Chondrocyte (in vitro differentiated cells): ENCODE data around the gene TMC4. TPM values are rescaled to one million over a fixed set of nuclear protein-coding genes. Genes with fewer than 3 reads are reported as not detected.
"Not testable (repeated sequence)": the region's sequence is repeated elsewhere in the genome, so short reads cannot be mapped to it uniquely, and the experiment has no call there.

Source experiments
- DNase-seq: peaks from one replicate; pipeline ENCODE4 v3.0.0; 2021; ENCODE audit warnings: mixed read lengths, low spot score
- H3K27ac Mint-ChIP-seq: one replicate; pipeline ENCODE4 v1.8.0; 2021; ENCODE audit warnings: mild to moderate bottlenecking, moderate library complexity, mixed read lengths; ENCODE audit not compliant: unreplicated experiment
- H3K27me3 Mint-ChIP-seq: 2 replicates; pipeline ENCODE4 v1.8.0; 2021; ENCODE audit warnings: low read depth, mixed read lengths
- H3K36me3 Mint-ChIP-seq: 2 replicates; pipeline ENCODE4 v1.8.0; 2021; ENCODE audit warnings: low read depth, mixed read lengths
- H3K4me1 Mint-ChIP-seq: 2 replicates; pipeline ENCODE4 v1.8.0; 2021; ENCODE audit warnings: low read depth, mild to moderate bottlenecking, mixed read lengths
- H3K4me3 Mint-ChIP-seq: one replicate; pipeline ENCODE4 v1.8.0; 2021; ENCODE audit warnings: mild to moderate bottlenecking, moderate library complexity, mixed read lengths; ENCODE audit not compliant: unreplicated experiment
- H3K9me3 Mint-ChIP-seq: 2 replicates; pipeline ENCODE4 v1.8.0; 2021; ENCODE audit warnings: low read depth, mixed read lengths
- CTCF ChIP-seq: fragments of 200-600 bp; sonication (generic); IDR thresholded peaks from 2 replicates; pipeline ENCODE4 v1.5.0; 2021; ENCODE audit warnings: antibody characterized with exemption, mild to moderate bottlenecking, moderate library complexity
- total RNA-seq: library from RNA; stranded (reverse); gene quantifications from 3 replicates; pipeline ENCODE4 v1.2.1, GENCODE V29; 2021

The TMC4 gene
- total RNA-seq, 1 donor from 2014 or later = 3.7 TPM

GRCh38 chr19:54208784-54209057 lies 35.8 kb upstream of the TMC4 start:
- no peak for TF ChIP-seq CTCF
- H3K4me1 Mint-ChIP-seq = peaks cover 63% of the 10 kb centered on the region
- H3K27me3 Mint-ChIP-seq = no peaks in the 10 kb centered on the region
- DNase-seq = no peak
- peak overlapping the region; percentile 85 for H3K27ac Mint-ChIP-seq
- no peak overlapping the region for H3K4me3 Mint-ChIP-seq
- peaks cover 21% of the 10 kb centered on the region for H3K36me3 Mint-ChIP-seq
- H3K9me3 Mint-ChIP-seq = no peaks in the 10 kb centered on the region

- peaks cover 22% of the 10 kb centered on the region for H3K36me3 Mint-ChIP-seq
- TF ChIP-seq CTCF = no peak
- H3K4me1 Mint-ChIP-seq = peaks cover 69% of the 10 kb centered on the region
- H3K27ac Mint-ChIP-seq = peak overlapping the region; percentile 85
- H3K27me3 Mint-ChIP-seq = no peaks in the 10 kb centered on the region
- H3K4me3 Mint-ChIP-seq = no peak overlapping the region
- no peaks in the 10 kb centered on the region for H3K9me3 Mint-ChIP-seq
- DNase-seq = no peak
Observed at GRCh38 chr19:54207983-54208783, 35.2 kb upstream of the TMC4 start.

- H3K27ac Mint-ChIP-seq = peak overlapping the region; percentile 85
- H3K27me3 Mint-ChIP-seq = no peaks in the 10 kb centered on the region
- H3K4me3 Mint-ChIP-seq = no peak overlapping the region
- TF ChIP-seq CTCF = no peak
- peaks cover 25% of the 10 kb centered on the region for H3K36me3 Mint-ChIP-seq
- no peaks in the 10 kb centered on the region for H3K9me3 Mint-ChIP-seq
- H3K4me1 Mint-ChIP-seq = peaks cover 74% of the 10 kb centered on the region
- no peak for DNase-seq
Observed at GRCh38 chr19:54207676-54207982, 34.7 kb upstream of the TMC4 start.

- not testable (repeated sequence) for H3K27me3 Mint-ChIP-seq, DNase-seq, H3K27ac Mint-ChIP-seq, H3K9me3 Mint-ChIP-seq, H3K4me3 Mint-ChIP-seq
- H3K36me3 Mint-ChIP-seq = peaks cover 27% of the 10 kb centered on the region
- H3K4me1 Mint-ChIP-seq = peaks cover 79% of the 10 kb centered on the region
Observed at GRCh38 chr19:54207193-54207592, 34.2 kb upstream of the TMC4 start.

- H3K9me3 Mint-ChIP-seq = no peaks in the 10 kb centered on the region
- TF ChIP-seq CTCF = no peak
- H3K36me3 Mint-ChIP-seq = peaks cover 27% of the 10 kb centered on the region
- no peak overlapping the region for H3K27ac Mint-ChIP-seq
- no peak for DNase-seq
- peaks cover 83% of the 10 kb centered on the region for H3K4me1 Mint-ChIP-seq
- H3K4me3 Mint-ChIP-seq = no peak overlapping the region
- H3K27me3 Mint-ChIP-seq = no peaks in the 10 kb centered on the region
Observed at GRCh38 chr19:54206831-54207177, 33.8 kb upstream of the TMC4 start.
